Endometrium (tissue), 2 donors: ENCODE results near the gene CEMIP2.
"Not testable (repeated sequence)": the region's sequence is repeated elsewhere in the genome, so short reads cannot be mapped to it uniquely, and the experiment has no call there.

Source experiments
- FAIRE-seq: peaks from 2 replicates; lab custom pipeline; 2012; peaks lifted over from hg19 to GRCh38; lab: Jason Lieb, UNC
- donor health status: control.
- donor health status: control.

The CEMIP2 gene

DNA sequence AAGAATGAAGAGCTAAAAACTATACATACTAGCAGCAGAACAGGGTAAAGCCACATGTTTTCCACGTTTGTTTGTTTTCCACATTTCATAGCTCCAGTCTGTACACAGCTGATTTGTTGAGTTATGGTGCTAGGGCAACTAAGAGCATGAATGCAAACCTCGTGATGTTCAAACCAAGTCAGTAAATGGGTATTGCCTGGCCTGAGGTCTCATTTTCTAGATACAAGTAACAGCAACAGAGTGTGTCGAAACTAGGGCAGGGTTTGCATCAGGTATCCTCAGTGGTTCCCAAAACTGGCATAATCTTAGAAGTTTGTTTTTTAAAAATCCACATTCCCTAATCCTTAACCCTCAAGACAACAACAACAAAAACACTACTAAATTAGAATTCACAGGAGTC is 89.3 kb downstream of the CEMIP2 start:
- FAIRE-seq = no peak

DNA sequence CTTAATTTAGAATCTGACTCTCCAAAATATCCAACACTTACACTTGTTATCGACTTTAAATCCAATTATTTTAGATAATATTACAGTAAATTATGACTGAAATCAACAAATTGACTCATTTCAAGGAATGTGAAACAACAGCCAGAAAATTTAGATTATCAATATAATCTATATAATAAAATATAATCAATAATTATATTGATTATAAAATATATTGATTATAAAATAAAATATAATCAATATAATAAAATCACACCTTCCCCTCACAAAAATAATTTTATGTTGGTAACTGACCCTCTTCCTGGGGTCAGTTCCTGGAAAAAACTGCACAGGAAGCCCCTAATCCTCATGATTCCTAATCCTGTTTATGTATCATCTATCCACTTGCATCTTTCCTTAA is 91.1 kb downstream of the CEMIP2 start:
- no peak for FAIRE-seq

DNA sequence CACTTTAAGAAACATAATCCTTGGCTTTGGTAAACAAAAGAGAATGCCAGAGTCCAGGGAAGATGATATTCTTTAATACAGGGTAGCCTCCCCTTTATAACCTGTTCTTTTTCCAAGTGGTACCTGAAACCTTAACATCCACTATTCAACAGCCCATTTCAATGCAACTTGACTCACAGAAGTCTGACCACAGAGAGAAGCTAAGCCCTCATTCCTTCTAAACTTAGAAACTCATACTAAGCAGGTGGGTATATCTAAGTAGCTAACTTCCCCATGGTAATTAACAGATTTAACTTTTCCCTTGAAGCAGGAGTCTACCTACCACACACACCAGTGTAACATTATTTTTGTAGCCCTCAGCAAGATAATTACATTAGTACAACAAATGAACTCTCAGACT is 91.9 kb downstream of the CEMIP2 start:
- FAIRE-seq = no peak

DNA sequence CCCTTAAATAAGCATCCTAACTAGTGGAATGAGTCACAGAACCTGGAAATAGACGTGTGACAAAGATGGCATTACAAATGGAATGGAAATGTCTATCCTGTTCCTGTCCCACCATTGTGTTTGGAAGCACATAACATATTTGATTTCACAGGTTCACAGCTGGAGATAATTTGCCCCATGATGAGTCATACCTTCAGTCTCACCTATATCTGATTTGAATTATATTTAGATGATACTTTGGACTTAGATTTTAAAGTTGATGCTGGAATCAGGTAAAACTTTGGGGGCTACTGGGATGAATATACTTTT is 92.5 kb downstream of the CEMIP2 start:
- FAIRE-seq = no peak

DNA sequence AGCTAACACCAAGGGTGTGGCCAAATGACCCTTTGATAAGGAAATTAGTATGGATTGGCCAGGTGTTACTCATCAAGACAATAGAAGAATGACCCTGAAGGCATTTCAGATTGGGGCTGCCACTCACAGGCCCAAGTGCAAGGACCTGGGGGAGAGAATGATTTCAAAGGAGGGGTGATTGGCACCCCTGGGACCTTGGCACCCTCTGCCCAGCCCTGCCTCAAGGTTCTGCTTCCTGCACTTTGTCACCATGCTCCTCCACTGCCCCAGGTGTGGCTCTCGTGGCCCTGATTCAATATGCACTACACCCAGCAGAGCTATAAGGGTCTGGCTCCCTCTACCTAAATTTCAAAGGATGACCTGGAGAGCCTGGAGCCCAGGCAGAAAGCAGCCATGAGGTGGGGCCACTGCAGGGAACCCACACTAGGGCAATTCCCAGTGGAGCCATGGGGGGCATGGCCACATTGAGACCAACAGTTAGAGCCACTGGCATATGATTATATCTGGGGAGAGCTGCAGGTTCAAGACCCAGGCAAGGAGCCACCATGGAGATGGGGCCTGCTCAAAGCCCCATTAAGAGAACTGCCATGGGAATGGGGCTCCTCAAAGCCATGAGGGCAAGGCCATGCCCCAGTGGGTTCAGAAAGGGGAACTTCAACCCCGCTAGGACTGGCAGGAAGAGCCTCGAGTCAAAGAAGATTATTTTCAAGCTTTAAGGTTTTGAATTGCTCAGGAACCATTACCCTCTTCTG is 93.0 kb downstream of the CEMIP2 start:
- FAIRE-seq = no peak

DNA sequence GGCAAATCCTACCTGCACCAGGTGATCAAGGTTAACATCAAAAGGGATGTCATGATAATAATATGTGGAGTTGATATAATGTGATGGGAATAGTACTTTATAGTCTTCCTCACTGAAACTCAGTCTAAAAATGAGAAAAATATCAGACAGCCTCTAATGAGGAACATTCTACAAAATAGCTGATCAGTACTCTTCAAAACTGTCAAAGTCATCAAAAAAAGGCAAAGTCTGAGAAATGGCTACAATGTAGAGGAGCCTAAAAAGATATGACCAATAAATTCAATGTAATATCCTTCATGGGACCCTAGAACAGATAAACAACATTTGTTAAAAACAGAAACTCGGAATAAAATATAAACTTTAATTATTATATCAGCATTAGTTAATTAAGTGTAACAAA is 95.7 kb downstream of the CEMIP2 start:
- FAIRE-seq = no peak

DNA sequence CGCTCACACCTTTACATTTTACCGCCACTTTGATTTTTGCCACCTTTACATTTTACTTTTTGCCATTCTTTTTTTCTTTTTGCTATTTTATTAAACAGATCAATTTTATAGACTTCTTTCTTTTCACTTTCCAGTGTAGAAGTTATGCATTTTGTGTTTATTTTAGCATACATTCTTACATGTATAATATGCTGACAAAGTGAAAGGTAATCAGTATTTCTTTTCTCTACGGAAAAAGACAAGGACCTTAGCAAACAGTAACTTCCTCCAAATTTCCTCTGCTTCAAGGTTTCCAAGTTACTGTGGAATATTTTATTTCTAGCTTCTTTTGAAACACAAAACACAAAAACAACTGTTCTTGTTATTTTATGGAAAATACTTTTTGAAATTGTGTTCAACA is 97.0 kb downstream of the CEMIP2 start:
- FAIRE-seq = no peak

DNA sequence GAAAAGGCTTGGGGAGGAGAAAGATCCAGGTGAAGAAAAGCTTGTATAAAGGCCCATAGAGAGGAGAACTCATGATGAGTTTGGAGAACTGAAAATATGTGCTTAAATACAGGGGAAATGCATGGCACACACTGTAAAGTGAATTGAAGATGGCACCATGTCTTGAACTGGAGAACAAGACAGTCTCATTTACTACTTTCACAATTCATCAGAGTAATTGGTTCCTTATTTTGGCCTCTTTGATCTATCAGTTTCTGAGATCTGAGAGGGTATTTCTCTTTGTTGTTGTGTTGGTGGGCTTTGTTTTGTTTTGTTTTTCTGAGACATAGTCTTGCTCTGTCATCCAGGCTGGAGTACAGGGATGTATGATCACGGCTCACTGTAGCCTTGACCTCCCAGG is 98.2 kb downstream of the CEMIP2 start:
- no peak for FAIRE-seq

DNA sequence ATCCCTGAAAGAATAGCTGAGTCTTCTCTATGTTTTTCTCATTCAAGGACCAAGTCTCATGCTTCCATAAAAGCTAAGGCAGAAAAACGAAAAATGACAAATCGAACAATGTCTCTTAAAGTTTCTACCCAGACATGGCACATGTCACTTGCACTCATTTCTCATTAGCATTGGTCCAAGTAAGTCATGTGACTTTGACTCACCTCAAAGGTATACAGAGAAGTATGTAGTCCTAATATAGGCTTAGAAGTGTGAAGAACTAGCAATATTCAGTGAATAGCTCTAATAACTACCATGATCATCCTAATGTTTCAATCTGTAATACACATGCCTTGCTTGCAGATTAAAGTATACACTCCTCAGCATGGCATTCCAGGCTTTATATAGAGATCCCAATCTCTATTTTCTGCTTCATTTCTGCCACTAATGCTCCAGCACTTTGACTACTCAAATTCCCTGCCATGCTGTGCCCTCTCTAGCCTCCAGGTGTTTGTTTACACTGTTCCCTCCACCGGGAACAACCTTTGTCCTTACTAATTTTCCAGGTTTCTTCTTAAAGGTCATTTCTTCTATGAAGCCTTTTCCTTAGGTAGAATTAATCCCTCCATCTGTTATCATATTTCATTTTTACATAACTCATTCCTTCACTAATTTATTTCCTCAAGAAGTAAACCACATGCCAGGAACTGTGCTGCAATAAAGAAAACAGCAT is 98.9 kb downstream of the CEMIP2 start:
- no peak for FAIRE-seq

DNA sequence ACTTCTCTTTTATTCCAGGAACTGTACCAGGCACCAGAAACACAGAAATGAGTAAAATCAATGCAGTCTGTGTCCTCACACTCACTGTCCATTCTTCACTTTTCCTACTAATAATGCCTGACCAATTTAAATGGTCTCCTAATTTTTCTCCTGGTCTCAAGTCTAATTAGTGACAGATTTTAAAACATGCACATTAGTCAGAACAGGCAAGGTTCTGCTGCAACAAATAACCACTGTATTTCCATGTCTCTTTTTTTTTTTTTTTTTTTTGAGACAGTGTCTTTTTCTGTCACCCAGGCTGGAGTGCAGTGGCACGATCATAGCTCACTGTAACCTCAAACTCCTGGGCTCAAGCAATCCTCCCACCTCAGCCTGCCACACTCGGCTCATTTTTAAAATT is 99.6 kb downstream of the CEMIP2 start:
- no peak for FAIRE-seq

DNA sequence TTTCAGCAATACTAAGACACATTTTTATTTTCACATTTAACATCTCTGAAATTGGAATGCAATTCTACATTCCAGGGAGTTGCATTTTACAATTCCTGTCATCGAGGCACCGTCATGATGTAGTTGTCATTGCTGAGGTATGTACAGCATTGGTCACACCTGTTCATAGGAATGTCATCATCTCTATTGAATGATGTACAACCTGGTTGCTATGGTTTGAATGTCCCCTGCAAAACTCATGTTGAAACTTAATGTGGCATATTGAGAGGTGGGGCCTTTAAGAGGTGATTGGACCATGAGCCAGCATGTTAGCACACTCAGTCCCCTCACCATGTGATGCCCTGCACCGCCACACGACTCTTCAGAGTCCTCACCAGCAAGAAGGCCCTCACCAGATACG is 103.1 kb downstream of the CEMIP2 start:
- no peak for FAIRE-seq

DNA sequence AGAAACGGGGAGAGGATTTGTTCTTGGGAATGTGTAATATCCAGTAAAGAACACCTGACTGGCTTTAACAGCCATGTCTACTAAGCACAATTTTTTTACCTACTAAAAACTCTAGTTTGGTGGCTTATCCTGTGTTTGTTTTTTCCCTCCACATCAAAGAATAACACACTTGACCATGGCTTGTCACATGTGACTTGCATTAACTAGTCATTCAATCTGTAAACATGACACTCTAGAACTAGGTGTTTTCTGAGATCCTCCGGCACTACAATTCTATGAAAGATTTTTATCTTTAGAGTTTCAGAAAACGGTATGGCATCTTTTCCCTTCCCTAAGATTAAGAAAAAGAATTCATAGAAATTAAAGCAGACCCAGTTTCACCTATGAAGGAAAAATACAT is 103.7 kb downstream of the CEMIP2 start:
- no peak for FAIRE-seq

DNA sequence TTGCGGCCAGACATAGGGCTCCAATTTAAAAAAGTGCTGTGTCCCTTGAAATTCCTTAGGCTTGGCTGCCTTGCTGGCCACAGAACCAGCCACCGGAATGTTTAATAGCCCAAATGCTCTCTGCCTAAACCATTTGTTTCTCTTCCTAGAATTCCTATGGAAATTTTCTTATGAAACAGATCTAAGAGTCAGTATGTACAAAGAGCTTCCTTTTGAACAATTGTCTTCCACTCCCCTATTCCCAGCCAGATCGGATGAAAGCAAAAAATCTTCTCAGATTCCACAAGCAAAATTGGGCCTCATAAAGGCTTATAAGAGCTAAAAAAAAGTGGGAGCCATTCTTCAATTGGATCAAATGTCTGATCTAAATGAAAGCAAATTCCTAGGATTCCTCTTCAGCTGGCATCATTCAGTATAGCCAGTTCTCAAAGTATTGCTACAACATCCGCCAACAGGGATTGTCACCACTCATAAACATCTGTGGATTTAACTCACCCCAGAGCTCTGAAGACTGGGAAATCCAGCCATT is 104.3 kb downstream of the CEMIP2 start:
- no peak for FAIRE-seq

DNA sequence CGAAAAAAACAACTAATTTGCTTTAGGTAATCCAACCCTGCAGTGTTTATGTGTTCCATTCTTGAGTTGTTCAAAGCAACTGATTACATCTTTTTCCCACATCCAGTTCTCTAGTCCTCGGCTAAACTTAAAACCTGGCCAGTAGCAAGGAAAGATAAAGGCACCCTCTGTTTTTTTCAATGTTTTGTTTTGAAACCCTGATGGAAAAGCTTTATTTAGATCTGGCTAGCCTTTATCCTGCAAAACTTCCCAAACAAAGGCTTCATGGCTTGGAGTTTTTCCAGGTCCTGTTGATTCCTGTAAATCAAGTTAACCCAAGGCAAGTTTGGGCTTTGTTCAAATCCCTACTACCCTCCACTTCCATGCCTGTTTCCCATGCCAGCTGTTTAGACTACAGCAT is 105.1 kb downstream of the CEMIP2 start:
- FAIRE-seq = peak; percentile 70

DNA sequence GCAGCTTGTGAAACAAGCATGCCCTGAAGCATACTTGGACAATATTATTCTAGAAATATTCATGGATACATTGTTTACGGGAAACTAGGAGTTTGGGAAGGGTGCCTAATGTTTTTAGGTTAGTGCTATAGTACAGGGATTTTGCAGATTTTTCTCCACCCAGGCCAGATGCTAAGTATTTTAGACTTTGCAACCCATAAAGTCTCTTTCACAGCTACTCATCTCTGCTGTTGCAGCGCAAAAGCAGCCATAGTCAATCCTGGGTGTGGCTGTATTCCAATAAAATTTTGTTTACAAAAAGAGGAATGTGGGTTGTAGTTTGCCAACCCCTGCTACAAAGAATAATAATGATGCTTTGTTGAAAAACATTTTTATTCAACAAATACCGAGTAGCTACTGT is 106.2 kb downstream of the CEMIP2 start:
- peak; percentile 79 for FAIRE-seq

DNA sequence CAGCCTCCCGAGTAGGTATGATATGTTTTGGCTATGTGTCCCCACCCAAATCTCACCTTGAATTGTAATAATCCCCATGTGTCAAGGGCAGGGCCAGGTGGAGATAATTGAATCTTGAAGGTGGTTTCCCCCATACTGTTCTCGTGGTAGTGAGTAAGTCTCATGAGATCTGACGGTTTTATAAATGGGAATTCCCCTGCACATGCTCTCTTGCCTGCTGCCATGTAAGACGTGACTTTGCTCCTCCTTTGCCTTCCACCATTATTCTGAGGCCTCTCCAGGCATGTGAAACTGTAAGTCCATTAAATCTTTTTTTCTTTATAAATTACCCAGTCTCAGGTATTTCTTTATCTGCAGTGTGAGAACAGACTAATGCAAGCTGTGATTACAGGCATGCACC is 111.0 kb downstream of the CEMIP2 start:
- FAIRE-seq = not testable (repeated sequence)

DNA sequence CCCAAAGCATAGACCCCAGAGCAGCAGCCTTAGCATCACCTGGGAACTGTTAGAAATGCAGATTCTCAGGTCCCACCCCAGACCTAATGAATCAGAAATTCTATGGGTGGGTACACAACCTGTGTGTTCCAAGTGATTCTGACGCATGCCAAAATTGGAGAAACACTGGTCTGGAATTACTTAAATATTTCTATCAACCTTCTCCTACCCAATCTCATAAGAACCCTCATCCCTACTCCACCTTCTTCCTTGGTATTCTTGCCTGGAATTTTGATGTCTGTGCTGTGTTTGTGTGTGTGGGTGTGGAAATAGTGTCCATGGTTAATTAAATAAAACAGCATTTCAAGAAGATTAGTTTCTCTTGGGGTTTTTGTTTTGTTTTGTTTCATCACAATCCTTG is 111.8 kb downstream of the CEMIP2 start:
- no peak for FAIRE-seq

DNA sequence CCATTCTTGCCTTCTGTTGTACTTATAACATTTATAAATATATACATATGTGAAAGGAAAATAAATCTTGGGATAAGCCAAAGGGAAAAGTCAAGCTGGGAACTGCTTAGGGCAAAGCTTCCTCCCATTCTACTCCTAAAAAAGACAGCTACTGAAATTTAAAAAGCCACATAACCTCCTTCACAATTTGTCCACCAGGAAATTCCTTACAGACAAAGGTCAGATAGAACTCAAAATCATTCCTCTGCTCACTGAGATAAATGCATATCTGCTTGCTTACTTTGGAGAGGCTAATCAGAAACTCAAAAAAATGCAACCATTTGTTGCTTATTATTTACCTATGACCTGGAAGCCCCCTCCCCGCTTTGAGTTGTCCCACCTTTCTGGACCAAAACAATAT is 112.5 kb downstream of the CEMIP2 start:
- no peak for FAIRE-seq

DNA sequence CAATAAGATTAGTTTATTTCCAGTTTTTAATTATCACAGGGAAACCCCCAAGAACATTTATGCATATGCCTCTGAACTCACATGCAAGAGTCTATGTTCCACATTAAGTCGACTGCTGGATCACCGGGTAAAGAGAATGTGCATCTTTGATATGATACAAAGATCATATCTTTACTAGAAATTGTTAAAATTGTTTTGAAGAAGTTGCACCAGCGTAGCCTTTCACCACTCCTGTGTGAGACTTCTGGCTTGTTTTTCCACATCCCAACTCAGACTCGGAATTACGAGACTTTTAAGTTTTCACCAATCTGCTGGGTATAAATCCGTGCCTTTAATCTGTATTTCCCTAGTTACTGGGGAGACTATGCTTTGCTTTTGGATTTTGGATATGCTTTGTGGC is 113.2 kb downstream of the CEMIP2 start:
- FAIRE-seq = no peak

DNA sequence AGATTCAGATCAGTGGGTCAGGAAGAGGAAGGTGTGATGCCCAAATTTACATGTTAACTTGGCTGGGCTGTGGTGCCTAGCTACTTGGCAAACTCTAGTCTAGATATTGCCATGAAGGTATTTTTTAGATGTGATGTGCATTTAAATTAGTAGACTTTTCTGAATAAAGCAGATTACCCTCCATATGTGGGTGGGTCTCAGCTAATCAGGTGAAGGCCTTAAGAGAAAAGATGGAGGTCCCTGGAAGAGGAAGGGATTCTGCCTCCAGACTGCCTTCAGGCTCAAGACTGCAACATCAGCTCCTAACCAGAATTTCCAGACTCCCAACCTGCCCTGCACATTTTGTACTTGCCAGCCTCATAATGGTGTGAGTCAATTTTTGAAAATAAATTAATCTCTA is 115.8 kb downstream of the CEMIP2 start:
- no peak for FAIRE-seq

DNA sequence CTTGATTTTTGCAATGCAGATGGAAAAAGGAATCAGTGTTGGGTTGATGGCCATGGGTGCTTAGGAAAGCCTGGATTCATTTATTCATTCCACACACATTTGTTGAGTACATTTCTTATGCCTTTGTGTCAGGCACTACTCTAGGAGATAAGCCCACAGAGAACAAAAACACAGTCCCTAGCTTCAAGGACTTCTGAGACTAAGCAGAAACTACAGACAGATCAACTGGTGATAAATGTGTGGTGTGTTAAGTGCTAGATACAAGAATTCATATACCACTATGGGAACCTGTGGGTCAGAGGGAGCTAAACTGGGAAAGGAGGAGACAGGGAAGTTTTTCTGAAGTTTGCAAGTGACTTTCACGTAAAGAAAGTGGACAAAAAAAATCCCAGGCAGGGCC is 119.9 kb downstream of the CEMIP2 start:
- no peak for FAIRE-seq

DNA sequence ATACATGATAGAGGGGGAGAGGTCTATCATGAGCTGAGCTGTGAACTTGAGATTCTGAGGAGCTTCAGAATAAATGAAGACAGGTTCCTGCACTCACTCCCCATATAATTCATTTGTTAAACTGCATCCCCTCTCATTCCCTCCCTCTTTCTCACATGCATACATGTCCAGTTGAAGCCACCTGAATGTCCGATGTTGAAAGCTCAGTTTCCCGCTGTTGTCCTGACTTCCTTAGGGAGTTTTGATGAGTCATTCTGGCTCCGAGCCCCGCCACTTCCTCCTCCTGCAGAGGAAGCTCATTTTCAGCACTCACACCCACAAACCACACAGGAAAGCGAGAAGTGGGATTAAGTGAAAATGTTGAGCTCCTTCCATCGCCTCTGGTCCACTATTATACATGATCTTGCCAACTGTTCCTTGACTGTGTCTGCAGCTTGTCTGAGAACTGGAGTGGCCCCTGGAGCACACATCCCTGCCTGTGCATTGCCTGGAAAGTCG is 121.2 kb downstream of the CEMIP2 start:
- FAIRE-seq = no peak

DNA sequence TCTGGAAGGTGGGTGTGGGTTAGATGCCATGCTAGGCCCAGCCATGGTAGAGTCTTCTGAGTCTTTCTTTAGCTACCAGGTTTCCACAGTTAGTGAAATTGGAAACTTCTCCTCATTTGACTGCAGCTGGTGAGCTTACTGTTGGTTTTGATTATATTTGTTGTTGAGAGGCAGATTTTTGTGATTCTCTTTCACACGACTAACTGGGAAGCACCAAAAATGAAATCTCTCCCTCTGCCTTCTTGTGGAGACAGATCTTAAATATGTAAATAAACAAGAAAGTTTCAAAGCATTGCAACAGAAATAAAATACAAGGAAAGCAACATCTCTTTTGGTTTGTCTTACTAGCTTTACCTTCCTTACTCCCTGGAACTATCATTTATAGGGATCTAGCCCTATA is 122.2 kb downstream of the CEMIP2 start:
- FAIRE-seq = no peak

DNA sequence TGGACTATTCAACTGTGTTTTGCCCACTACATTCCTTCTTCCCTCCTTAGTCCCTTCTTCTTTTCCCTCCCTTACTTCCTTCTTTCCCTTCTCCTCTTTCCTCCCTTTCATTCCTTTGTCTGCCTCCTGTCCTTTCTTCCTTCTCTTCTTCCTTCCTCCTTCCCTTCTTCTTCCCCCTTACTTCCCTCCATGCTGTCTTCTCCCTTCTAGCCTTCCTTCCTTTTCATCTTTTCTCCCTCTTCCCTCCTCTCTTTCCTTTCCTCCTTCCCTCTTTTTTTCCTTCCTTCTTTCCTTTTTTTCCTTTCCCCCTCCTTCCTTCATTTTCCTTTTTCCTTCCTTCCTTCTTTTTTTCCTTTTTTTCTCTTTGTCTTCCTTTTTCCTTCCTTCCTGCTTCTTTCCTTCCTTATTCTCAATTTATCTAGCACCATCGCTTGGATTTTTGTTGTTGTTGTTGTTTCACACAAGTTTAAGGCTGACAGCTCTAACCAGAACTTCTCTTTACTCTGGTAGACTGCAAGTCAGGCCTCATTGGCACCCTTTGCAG is 123.4 kb downstream of the CEMIP2 start:
- no peak for FAIRE-seq
